HG02938 (cell line): ENCODE data around the gene TSSK3.
"Not testable (repeated sequence)": the region's sequence is repeated elsewhere in the genome, so short reads cannot be mapped to it uniquely, and the experiment has no call there.

Source experiments
- ATAC-seq: cut with Tn5 transposase; IDR thresholded peaks from one replicate; pipeline ENCODE4 v1.9.1; 2021; ENCODE audit warnings: mild to moderate bottlenecking, moderate library complexity; ENCODE audit not compliant: unreplicated experiment

TSSK3 gene

GRCh38 chr1:32394890-32395432 lies 32.6 kb downstream of the TSSK3 start:
- no peak for ATAC-seq

GRCh38 chr1:32396524-32396923 lies 34.2 kb downstream of the TSSK3 start:
- not testable (repeated sequence) for ATAC-seq

DNA sequence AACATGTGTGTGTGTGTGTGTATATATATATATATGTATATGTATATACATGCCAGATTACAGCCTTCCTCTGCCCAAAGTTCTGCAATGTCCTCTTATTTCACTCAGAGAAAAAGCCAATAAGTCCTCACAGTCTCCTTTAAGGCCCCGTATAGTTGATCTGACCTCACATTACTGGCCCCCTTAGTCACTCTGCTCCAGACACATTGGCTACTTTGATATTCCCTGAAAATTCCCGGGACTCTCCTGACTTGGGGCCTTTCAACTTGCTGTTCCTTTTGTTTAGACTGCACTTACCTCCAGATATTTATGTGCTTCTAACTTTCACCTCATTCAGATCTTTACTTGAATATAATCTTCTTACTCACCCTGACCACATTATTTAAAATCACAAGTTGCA lies 36.1 kb downstream of the TSSK3 start:
- no peak for ATAC-seq

DNA sequence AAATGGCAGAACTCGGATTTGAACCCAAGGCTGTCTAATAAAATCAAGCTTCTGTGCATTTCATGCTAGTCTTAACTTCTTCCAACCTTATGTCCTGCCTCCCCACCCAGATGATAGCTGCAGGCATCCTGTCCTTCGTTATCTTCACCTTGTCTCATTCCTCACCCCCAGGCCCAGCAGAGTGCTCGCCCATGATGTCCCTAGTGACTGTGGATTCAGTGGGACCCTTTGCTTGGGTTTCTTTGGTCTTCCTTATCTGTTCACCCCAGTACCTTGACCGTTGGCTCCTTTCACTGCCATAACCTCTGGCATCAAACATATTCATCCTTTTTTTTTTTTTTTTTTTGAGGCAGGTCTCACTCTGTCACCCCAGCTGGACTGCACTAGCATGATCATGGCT lies 37.5 kb downstream of the TSSK3 start:
- ATAC-seq: no peak

- ATAC-seq: no peak
Measured at GRCh38 chr1:32400876-32401631, 38.7 kb downstream of the TSSK3 start.

GRCh38 chr1:32404946-32405345 lies 42.6 kb downstream of the TSSK3 start:
- no peak for ATAC-seq

GRCh38 chr1:32405672-32406467 lies 43.5 kb downstream of the TSSK3 start:
- ATAC-seq: no peak

DNA sequence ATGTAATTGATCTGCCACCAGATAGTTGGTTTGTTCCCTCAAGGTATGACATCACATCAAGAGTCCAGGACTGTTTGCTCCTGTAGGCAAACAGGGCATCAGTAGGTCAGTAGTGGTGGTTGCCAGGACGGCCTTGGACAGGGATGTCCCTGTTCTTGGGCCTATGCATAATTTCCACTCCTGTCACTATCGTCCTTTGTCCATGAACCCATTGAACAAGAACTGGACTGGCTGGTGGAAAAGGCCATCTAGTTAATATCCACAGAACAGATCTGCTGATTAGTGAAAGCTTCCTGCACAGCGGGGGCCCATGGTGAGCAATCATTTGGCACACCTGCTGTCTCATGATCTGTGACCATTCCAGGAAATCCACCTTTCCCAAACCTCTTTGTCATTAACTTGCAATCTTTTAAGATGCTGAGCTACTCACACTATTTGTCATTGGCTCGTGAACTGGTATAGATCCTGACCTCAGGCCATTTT lies 44.3 kb downstream of the TSSK3 start:
- no peak for ATAC-seq

GRCh38 chr1:32411261-32411660 lies 48.9 kb downstream of the TSSK3 start:
- ATAC-seq: no peak

DNA sequence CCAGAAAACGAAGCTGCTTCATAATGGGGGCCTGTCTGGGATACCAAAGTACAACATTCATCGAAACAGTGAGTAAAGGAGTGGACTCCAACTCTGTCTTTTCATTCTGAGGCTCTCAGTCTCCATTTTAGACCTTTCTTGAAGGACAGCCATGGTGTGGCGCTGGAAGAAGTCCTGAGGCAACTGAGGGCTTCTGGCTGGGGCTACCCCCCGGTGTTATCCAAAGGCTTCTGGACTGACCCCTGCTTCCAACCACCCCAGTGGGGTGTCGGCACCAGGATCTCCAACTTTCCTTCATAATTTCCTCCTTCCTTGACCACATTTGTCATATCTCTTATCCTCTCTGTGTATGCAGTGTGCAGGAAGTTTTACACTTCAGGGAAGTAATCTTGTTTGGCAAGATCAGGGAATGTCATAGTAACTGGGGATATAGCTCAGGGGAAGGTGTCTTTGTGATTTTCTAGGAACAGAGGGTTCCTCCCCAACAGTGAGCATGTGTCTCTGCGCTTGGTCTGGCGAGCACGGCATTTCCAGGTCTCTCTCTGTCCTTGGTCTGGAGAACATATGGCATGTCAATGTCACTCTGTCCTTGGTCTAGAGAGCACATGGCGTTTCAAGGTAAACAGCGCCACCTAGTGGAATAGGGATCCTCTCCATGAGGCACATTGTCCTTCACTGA lies 51.3 kb downstream of the TSSK3 start:
- ATAC-seq: no peak
